HG03159 (cell line): ENCODE measurements around the gene NISCH.
A peak's percentile ranks its signal among the peaks of the same experiment; 100 is the strongest.
"Not testable (repeated sequence)": the region's sequence is repeated elsewhere in the genome, so short reads cannot be mapped to it uniquely, and the experiment has no call there.

Experiments used
- ATAC-seq: cut with Tn5 transposase; IDR thresholded peaks from one replicate; pipeline ENCODE4 v1.9.1; 2021; ENCODE audit warnings: mild to moderate bottlenecking, moderate library complexity; ENCODE audit not compliant: unreplicated experiment

The NISCH gene

GRCh38 chr3:52524752-52525679 is 69.6 kb downstream of the NISCH start:
- no peak for ATAC-seq

- ATAC-seq: no peak
Measured at GRCh38 chr3:52525680-52526561, 70.5 kb downstream of the NISCH start.

GRCh38 chr3:52526671-52527038 is 71.3 kb downstream of the NISCH start:
- ATAC-seq: not testable (repeated sequence)

GRCh38 chr3:52527039-52527731 is 71.8 kb downstream of the NISCH start:
- no peak for ATAC-seq

- ATAC-seq: no peak
Measured at GRCh38 chr3:52527732-52528585, 72.6 kb downstream of the NISCH start.

- ATAC-seq: no peak
Measured at GRCh38 chr3:52528586-52529375, 73.4 kb downstream of the NISCH start.

GRCh38 chr3:52529376-52530333 is 74.3 kb downstream of the NISCH start:
- ATAC-seq: no peak

- no peak for ATAC-seq
Measured at GRCh38 chr3:52530918-52531826, 75.8 kb downstream of the NISCH start.

- ATAC-seq: no peak
Measured at GRCh38 chr3:52531860-52532516, 76.6 kb downstream of the NISCH start.

GRCh38 chr3:52532517-52532837 is 77.1 kb downstream of the NISCH start:
- no peak for ATAC-seq

GRCh38 chr3:52532838-52533622 is 77.6 kb downstream of the NISCH start:
- no peak for ATAC-seq

- peak; percentile 37 for ATAC-seq
Measured at GRCh38 chr3:52533623-52534280, 78.3 kb downstream of the NISCH start, which contains the start of gene NT5DC2. NT5DC2 (minus strand) TSS chr3:52533857; CDS start chr3:52533737, 120 bp downstream.

GRCh38 chr3:52534281-52535183 is 79.1 kb downstream of the NISCH start:
- ATAC-seq: no peak

GRCh38 chr3:52535411-52536111 is 80.2 kb downstream of the NISCH start:
- ATAC-seq: no peak
